Tibial nerve (tissue), 4 donors: Measurements from ENCODE around the gene H3-3A.

Experiments
- EP300 ChIP-seq, 2 donors: sonication (generic); formaldehyde crosslinking; IDR thresholded peaks; one replicate each; pipeline ENCODE4 v1.6.1; 2017; ENCODE audit warnings: antibody characterized with exemption in 2 of 2, mild to moderate bottlenecking in 1 of 2
- POLR2A ChIP-seq, 2 donors: fragments of 450-650 bp; IDR thresholded peaks; one replicate each; pipeline ENCODE4 v1.6.1; 2017; ENCODE audit warnings: antibody characterized with exemption in 2 of 2, mild to moderate bottlenecking in 2 of 2, moderate library complexity in 2 of 2
- TF ChIP-seq, protein P1 (sequence below), 5 experiments: fragments of 200-600 bp in 3 of 5; fragments of 450-650 bp in 2 of 5; sonication (generic) in 3 of 5; IDR thresholded peaks; one replicate each; pipeline ENCODE4 v1.5.1; 2016 to 2019; ENCODE audit warnings: antibody characterized with exemption in 5 of 5, mild to moderate bottlenecking in 3 of 5, moderate library complexity in 2 of 5

GRCh38 chr1:226033582-226033981 lies 28.9 kb upstream of the H3-3A start:
- TF ChIP-seq POLR2A (IDR thresholded peaks at IDR 0.05) (no peak), EP300 (IDR thresholded peaks at IDR 0.05) (peak in 1 of 2 donors; percentile 63)
- TF ChIP-seq, protein P1, sequence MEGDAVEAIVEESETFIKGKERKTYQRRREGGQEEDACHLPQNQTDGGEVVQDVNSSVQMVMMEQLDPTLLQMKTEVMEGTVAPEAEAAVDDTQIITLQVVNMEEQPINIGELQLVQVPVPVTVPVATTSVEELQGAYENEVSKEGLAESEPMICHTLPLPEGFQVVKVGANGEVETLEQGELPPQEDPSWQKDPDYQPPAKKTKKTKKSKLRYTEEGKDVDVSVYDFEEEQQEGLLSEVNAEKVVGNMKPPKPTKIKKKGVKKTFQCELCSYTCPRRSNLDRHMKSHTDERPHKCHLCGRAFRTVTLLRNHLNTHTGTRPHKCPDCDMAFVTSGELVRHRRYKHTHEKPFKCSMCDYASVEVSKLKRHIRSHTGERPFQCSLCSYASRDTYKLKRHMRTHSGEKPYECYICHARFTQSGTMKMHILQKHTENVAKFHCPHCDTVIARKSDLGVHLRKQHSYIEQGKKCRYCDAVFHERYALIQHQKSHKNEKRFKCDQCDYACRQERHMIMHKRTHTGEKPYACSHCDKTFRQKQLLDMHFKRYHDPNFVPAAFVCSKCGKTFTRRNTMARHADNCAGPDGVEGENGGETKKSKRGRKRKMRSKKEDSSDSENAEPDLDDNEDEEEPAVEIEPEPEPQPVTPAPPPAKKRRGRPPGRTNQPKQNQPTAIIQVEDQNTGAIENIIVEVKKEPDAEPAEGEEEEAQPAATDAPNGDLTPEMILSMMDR (IDR thresholded peaks at IDR 0.05), result no peak
